GM12873 (cell line): ENCODE data around the gene NSFL1C.

Experiments
- CTCF ChIP-seq: IDR thresholded peaks from 2 replicates; pipeline ENCODE4 v1.5.1; 2012; ENCODE audit warnings: low read depth, mild to moderate bottlenecking, moderate library complexity, low read length, control low read depth; ENCODE audit not compliant: insufficient read depth; ENCODE audit errors: missing control alignments

Gene NSFL1C

GRCh38 chr20:1466211-1467081 is at the start of gene NSFL1C:
TSS of gene NSFL1C (minus strand) at chr20:1466849. CDS start at chr20:1466824, 25 bp downstream.
- peak; percentile 91 for TF ChIP-seq CTCF

DNA sequence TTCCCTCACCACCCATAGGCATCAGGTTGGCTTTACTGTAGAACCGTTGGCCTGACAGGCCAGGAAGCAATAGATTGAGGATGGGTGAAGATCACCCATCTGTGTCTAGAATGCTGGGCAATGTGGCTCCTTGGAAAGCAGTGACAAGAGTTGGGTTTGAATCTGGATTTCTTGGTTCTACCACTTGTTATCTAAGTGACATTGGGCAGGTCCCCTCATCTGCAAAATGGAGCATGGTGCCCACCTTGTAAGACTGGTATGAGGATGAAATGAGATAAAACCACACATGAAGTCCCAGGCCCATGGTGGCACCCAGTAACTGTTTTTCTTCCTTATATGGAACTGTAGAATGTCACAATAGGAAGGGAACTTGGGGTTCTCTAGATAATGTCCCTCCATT is 47.2 kb upstream of the NSFL1C start:
- TF ChIP-seq CTCF: no peak

DNA sequence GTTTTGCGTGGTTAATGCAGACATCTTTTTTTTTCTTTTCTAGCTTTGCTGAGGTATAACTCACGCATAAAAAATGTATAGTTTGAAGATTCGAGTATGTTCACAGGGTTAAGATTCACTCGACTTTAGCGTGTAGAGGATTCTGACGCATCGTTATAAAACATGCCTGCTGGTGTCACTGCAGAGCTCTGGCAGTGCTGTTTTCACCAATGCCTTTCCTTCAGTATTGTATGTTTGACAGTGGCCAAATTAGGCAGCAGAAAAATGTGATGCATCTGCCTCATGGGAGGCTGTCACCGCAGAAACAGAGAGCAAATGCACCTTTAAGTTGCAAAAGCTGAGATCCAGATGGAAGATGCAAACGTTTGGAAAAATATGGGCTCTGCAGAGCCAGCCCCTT is 42.6 kb upstream of the NSFL1C start:
- TF ChIP-seq CTCF: peak; percentile 55

DNA sequence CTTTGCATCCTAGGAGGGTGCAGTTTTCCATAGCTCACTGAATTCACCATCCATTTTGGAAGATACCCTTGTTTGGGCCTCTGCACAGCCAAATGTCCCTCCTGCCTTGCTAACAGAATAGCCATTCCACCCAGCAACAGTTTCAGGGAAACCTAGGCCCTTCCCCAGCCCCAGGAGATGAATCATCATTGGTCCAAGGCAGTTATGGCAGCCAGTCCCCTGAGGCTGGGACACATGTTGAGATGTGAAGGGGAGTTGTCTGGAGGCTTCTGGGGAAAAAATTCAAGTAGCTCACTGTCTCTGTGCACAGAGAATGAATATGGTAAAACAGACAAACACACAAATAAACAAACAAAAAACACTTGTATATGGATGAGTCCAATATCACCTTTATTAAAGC is 41.9 kb upstream of the NSFL1C start:
- TF ChIP-seq CTCF: no peak

- no peak for TF ChIP-seq CTCF
Measured at GRCh38 chr20:1507276-1507675, 40.6 kb upstream of the NSFL1C start.

DNA sequence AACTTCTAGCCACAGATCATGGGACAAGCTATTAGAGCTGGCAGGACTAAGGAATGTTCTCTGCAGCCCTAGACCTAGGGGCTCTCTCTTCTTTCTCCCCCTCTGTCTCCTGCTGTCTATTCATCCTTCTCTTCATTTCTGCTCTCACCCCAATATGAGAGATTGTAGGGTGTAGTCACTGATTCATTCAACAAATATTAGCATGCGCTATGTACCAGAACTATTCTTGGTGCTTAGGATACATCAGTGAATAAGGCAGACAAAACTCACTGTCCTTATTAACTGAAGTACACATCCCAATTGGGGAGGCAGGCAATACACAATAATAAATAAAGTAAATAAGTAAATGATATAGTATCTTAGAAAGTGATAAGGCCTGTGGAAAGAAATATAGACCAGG is 39.2 kb upstream of the NSFL1C start:
- no peak for TF ChIP-seq CTCF

DNA sequence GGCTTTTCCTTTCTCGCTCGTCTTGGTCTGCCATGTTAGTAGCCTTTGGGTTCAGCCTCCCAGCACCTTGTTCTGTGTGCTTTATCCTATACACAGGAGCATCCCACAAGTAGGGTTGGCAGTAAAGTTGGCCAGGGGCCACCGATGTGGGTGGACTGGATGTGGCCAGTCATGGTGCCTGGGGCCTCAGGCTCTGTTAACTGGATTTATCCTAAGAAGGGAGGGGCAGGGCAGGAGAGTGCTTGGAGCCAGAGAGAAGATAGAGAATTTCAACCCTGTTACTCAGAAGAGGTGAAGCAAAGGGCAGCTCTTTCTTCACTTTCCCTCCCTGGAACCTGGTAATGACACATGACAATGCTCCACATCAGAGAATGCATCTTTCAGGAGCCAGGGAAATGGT is 38.7 kb upstream of the NSFL1C start:
- TF ChIP-seq CTCF: no peak
